Panc1 (cell line): ENCODE data around the gene NLRC5.

Source experiments
- SIN3A ChIP-seq: IDR thresholded peaks from 2 replicates; pipeline ENCODE4 v1.6.1; 2012; ENCODE audit warnings: low read depth, mild to moderate bottlenecking, low read length, moderate library complexity, borderline replicate concordance; ENCODE audit not compliant: insufficient read depth
- TF ChIP-seq, protein P1 (sequence below): fragments of 450-650 bp; IDR thresholded peaks from 2 replicates; pipeline ENCODE4 v1.5.1; 2017; ENCODE audit warnings: mild to moderate bottlenecking
- TF ChIP-seq, protein P2 (sequence below), 2 experiments: IDR thresholded peaks; 2 replicates each; pipeline ENCODE4 v1.6.1; 2011 to 2012; ENCODE audit warnings: low read depth in 2 of 2, control low read depth in 1 of 2, low read length in 1 of 2, mild to moderate bottlenecking in 1 of 2, moderate library complexity in 1 of 2; ENCODE audit not compliant: insufficient read depth in 1 of 2

DNA sequence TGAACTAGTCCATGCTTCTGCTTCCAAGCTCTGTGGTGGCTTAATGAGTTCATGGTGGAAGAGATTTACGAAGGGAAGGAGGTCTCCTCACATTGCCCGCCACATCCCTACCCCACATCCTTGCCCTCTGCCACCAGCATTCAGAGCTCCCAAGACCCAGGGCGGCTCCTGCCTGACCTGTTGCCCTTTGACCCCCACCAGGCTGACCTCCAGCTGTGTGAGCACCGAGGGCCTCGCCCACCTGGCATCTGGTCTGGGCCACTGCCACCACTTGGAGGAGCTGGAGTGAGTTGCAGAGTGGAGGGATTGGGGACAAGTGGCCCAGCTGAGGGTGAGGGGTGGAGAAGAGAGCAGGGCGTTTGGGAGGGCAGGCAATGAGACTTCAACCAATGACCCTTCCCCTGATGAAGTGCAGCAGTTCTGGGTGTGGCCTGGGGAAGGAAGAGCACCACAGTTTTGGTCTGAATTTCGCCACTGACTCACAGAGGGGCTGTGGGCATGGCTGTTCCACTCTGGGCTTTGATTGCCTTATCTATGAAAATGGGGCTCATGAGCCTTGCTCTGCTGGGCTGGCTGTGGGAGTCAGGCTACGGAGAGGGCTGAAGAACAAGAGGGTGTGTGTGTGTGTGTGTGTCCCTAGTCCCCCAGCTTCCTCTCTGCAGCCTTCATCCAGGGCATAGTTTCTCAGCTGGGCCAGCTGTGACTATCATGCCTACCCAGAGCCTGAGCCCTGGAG, 80.4 kb downstream of the NLRC5 start:
- TF ChIP-seq, protein P1, sequence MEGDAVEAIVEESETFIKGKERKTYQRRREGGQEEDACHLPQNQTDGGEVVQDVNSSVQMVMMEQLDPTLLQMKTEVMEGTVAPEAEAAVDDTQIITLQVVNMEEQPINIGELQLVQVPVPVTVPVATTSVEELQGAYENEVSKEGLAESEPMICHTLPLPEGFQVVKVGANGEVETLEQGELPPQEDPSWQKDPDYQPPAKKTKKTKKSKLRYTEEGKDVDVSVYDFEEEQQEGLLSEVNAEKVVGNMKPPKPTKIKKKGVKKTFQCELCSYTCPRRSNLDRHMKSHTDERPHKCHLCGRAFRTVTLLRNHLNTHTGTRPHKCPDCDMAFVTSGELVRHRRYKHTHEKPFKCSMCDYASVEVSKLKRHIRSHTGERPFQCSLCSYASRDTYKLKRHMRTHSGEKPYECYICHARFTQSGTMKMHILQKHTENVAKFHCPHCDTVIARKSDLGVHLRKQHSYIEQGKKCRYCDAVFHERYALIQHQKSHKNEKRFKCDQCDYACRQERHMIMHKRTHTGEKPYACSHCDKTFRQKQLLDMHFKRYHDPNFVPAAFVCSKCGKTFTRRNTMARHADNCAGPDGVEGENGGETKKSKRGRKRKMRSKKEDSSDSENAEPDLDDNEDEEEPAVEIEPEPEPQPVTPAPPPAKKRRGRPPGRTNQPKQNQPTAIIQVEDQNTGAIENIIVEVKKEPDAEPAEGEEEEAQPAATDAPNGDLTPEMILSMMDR, result no peak
- TF ChIP-seq, protein P2, sequence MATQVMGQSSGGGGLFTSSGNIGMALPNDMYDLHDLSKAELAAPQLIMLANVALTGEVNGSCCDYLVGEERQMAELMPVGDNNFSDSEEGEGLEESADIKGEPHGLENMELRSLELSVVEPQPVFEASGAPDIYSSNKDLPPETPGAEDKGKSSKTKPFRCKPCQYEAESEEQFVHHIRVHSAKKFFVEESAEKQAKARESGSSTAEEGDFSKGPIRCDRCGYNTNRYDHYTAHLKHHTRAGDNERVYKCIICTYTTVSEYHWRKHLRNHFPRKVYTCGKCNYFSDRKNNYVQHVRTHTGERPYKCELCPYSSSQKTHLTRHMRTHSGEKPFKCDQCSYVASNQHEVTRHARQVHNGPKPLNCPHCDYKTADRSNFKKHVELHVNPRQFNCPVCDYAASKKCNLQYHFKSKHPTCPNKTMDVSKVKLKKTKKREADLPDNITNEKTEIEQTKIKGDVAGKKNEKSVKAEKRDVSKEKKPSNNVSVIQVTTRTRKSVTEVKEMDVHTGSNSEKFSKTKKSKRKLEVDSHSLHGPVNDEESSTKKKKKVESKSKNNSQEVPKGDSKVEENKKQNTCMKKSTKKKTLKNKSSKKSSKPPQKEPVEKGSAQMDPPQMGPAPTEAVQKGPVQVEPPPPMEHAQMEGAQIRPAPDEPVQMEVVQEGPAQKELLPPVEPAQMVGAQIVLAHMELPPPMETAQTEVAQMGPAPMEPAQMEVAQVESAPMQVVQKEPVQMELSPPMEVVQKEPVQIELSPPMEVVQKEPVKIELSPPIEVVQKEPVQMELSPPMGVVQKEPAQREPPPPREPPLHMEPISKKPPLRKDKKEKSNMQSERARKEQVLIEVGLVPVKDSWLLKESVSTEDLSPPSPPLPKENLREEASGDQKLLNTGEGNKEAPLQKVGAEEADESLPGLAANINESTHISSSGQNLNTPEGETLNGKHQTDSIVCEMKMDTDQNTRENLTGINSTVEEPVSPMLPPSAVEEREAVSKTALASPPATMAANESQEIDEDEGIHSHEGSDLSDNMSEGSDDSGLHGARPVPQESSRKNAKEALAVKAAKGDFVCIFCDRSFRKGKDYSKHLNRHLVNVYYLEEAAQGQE (IDR thresholded peaks at IDR 0.05; ENCODE audit: insufficient read depth in 1 of 2, low read depth in 2 of 2, low read length in 1 of 2), result no peak
- no peak for TF ChIP-seq SIN3A
